Measurements from ENCODE around the gene ISCU.
"Not testable (repeated sequence)": the region's sequence is repeated elsewhere in the genome, so short reads cannot be mapped to it uniquely, and the experiment has no call there.

ISCU gene

GRCh38 chr12:108572166-108572790 lies 9.9 kb downstream of the ISCU start:
- no peak for DNase-seq

GRCh38 chr12:108573317-108573716 lies 10.9 kb downstream of the ISCU start:
- DNase-seq = no peak

- DNase-seq = not testable (repeated sequence)
Measured at GRCh38 chr12:108574276-108574675, 11.9 kb downstream of the ISCU start.

GRCh38 chr12:108575199-108575912 lies 13.0 kb downstream of the ISCU start:
- DNase-seq = no peak

GRCh38 chr12:108576660-108577234 lies 14.4 kb downstream of the ISCU start:
- DNase-seq = no peak

GRCh38 chr12:108577458-108577857 lies 15.1 kb downstream of the ISCU start:
- no peak for DNase-seq

GRCh38 chr12:108578264-108578663 lies 15.9 kb downstream of the ISCU start:
- DNase-seq = no peak

- DNase-seq = no peak
Measured at GRCh38 chr12:108578813-108579212, 16.4 kb downstream of the ISCU start.

GRCh38 chr12:108580531-108580930 lies 18.1 kb downstream of the ISCU start:
- DNase-seq = no peak

GRCh38 chr12:108581311-108582227 lies 19.2 kb downstream of the ISCU start:
- no peak for DNase-seq

- DNase-seq = no peak
Measured at GRCh38 chr12:108582509-108582908, 20.1 kb downstream of the ISCU start.

GRCh38 chr12:108582978-108583770 lies 20.8 kb downstream of the ISCU start:
- no peak for DNase-seq

- DNase-seq = no peak
Measured at GRCh38 chr12:108583991-108584390, 21.6 kb downstream of the ISCU start.

- no peak for DNase-seq
Measured at GRCh38 chr12:108584456-108585065, 22.2 kb downstream of the ISCU start.

- no peak for DNase-seq
Measured at GRCh38 chr12:108585864-108586263, 23.5 kb downstream of the ISCU start.

- DNase-seq = no peak
Measured at GRCh38 chr12:108586306-108586705, 23.9 kb downstream of the ISCU start.

GRCh38 chr12:108587826-108588225 lies 25.4 kb downstream of the ISCU start:
- no peak for DNase-seq

GRCh38 chr12:108589028-108589839 lies 26.8 kb downstream of the ISCU start:
- DNase-seq = no peak

GRCh38 chr12:108589840-108590229 lies 27.4 kb downstream of the ISCU start:
- no peak for DNase-seq

GRCh38 chr12:108590463-108590862 lies 28.1 kb downstream of the ISCU start:
- not testable (repeated sequence) for DNase-seq
